Omental fat pad (tissue), 4 donors: Measurements from ENCODE around the gene RPS10. TPM values are rescaled to one million over a fixed set of nuclear protein-coding genes. Genes with fewer than 3 reads are reported as not detected.

Experiments
- ATAC-seq: fragments of 150-250 bp; one replicate; pipeline ENCODE4 v1.9.1; 2016; ENCODE audit warnings: mild to moderate bottlenecking, moderate library complexity; ENCODE audit not compliant: low FRiP score
- DNase-seq: peaks from one replicate; pipeline ENCODE4 v3.0.0-alpha.2; 2019; ENCODE audit warnings: low spot score
- total RNA-seq, 4 donors: library from RNA; depleted of rRNA; stranded (reverse); fragments of >200 nt; gene quantifications; one replicate each; pipeline ENCODE4 v1.1.0, GENCODE V29; 2016
- TF ChIP-seq, protein P1 (sequence below), 3 donors: fragments of 450-650 bp; IDR thresholded peaks; one replicate each; pipeline ENCODE4 v1.5.1; 2016 to 2017; ENCODE audit warnings: antibody characterized with exemption in 3 of 3, mild to moderate bottlenecking in 3 of 3, moderate library complexity in 2 of 3

RPS10 gene
- total RNA-seq, 4 donors from 2014 or later = 1,698 to 2,828 (median 2,343) TPM

DNA sequence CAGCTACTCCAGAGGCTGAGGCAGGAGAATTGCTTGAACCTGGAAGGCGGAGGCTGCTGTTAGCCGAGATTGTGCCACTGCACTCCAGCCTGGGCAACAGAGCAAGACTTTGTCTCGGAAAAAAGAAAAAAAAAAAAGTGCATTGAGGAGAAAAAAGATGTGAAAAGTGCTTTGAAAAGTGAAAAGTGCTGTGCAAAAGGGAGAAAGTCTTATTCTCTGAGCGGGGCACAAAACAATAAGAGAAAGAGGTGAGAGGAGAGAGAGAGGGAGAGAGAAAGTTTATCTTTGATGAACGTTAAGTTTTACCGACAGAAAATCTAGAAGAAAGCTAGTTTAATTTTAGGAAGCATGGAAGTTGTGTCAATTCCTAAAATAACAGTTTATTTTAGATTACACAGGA is 36.1 kb upstream of the RPS10 start:
- ATAC-seq (no peak), DNase-seq (no peak)
- TF ChIP-seq, protein P1, sequence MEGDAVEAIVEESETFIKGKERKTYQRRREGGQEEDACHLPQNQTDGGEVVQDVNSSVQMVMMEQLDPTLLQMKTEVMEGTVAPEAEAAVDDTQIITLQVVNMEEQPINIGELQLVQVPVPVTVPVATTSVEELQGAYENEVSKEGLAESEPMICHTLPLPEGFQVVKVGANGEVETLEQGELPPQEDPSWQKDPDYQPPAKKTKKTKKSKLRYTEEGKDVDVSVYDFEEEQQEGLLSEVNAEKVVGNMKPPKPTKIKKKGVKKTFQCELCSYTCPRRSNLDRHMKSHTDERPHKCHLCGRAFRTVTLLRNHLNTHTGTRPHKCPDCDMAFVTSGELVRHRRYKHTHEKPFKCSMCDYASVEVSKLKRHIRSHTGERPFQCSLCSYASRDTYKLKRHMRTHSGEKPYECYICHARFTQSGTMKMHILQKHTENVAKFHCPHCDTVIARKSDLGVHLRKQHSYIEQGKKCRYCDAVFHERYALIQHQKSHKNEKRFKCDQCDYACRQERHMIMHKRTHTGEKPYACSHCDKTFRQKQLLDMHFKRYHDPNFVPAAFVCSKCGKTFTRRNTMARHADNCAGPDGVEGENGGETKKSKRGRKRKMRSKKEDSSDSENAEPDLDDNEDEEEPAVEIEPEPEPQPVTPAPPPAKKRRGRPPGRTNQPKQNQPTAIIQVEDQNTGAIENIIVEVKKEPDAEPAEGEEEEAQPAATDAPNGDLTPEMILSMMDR (IDR thresholded peaks at IDR 0.05) = no peak

DNA sequence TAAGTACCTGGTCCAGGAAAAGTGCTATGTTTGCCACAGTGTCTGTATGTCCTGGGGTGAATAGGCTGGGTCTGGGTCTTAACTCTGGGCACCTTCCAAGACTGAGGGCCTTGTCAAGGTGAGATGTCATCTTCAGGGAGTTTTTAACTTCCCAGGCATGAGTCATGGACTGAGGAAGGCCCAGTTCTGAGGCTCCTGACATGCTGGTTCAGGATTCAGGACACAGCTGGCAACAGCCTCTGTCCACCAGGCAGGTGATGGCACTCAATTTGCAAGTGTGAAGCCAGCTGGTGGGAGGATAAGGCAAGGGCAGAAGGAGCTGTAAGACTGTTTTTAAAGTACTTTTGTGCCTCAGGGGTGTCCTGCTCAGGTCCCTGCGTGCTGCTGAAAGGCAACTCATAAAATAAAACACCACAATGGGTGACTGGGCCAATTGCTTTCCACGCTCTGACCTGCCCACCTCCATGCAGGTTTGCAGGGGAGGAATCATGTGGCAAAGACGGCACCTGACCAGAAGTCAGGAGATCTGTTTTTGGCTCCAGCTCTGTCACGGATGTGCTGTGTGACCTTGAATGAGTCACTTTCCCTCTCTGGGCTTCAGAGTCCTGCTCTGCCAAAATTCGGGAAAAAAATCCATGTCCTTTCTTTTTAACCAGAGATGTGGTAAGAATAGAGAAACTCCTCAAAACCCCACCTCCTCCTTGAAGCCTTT is 35.1 kb upstream of the RPS10 start:
- ATAC-seq (no peak), DNase-seq (no peak)
- TF ChIP-seq, protein P1 (IDR thresholded peaks at IDR 0.05) = no peak

DNA sequence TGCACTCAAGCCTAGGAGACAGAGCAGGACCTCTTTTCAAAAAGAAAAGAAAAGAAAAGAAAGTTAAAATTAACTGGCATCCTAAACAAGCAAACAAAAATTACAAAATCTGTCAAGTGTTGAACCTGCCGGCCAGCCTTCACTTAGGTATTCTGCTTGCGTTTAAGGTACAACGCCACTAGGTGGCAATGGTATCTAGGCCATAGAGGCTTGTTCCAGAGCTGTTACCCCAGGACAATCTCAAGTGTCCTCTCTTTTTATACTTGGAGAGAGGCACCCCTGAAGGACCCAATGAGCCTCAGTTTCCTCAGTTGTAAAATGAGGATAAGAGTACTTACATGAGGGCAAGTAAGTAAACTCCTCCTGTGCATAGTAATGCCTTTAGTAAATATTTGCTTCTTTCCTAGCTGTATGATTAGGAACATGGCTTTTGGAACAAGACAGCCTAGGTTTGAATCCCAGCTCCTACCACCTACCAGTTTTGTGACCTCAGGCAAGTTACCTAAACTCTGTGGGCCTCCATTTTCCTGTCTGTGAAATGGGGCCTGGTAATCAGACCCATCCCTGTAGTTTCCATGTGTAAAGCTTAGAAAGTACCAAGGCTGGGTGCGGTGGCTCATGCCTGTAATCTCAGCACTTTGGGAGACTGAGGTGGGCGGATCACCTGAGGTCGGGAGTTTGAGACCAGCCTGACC is 34.2 kb upstream of the RPS10 start:
- TF ChIP-seq, protein P1 (IDR thresholded peaks at IDR 0.05) = no peak
- no peak for ATAC-seq

DNA sequence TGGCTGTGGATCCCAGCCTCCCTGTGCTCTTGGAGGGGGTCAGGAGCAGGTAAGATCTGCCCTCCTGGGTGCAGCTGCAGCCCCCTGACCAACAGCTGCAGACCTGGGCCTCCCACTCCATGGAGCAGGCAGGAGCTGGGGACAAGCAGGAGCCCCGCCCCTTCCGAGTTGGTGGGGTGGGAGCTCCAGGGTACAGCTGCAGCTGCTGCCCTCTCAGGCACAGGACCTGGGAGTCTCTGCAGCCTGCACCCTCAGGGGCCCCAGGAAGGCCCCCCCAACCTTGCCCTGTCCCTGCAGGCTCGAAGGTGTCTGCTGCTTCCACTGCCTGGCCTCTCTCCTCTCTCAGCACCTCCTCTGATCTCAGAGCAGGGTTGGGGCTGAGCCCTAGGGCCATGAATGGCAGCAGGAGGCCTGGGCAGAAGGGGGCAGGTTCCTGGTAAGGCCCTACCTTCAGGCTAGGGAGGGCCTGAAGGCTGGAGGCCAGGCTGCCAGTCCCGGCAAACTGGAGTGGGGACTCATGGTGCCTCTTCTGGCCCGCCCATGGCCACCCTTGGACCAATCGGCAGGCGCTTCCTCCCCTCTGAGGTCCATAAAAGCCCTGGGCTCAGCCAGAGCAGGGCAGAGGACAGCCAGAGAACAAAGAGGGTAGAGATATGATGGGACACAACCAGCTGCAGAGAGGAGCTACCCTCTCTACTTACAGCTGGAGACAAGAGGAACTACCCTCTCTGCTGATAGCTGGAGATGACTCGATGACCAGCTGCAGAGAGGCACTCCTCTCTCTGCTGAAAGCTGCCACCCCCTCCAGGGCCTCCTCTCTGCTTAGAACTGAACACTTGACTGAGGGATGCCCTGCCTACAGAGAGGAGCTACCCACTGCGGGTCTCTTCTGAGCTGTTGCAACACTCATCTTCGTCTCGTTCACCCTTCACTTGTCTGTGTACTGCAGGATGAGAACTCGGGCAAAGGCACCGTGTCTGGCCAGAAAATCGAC is 32.2 kb upstream of the RPS10 start:
- DNase-seq (no peak), ATAC-seq (no peak)
- TF ChIP-seq, protein P1 (IDR thresholded peaks at IDR 0.05) = no peak

More for the DNA sequence above, 34.2 kb upstream of the RPS10 start:
- no peak for DNase-seq

DNA sequence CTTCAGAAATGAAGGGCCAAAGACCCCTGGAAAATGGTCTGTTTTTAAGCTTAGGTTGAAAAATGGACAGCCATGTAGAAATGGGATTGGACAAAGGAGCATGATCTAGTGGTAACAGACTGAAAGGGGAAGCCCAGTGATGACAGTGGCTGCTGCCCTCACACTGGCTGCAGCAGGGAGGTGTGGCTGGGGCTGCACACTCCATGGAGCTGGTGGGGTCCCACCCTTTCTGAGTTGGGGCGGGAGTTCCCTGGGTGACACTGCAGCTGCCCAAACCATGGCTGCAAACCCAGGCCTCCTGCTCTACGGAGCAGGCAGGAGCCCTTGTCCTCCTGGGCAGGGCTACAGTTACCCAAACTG is 31.5 kb upstream of the RPS10 start:
- no peak for DNase-seq
- no peak for ATAC-seq
- TF ChIP-seq, protein P1 (IDR thresholded peaks at IDR 0.05) = no peak

DNA sequence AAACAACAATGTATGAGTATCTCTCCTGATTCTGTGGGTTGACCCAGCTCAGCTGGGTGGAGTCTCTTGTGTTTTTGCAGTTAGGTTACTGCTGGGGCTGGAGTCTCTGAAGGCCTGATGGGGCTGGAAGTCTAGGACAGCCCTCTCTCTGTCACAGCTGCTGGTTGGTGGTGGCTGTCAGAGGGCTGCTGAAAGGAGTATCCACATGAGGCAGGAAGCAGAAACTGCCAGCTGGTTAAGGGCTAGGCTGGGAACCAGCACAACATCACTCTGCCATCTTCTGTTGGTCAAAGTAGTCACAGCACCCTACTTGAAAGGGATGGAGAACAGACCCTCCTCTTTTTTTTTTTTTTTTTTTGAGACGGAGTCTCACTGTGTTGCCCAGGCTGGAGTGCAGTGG is 30.0 kb upstream of the RPS10 start:
- DNase-seq = no peak
- no peak for ATAC-seq
- TF ChIP-seq, protein P1 (IDR thresholded peaks at IDR 0.05) = no peak
